Choroid plexus epithelial cell (primary cell): ENCODE measurements around the gene HOXC13.

Source experiments
- DNase-seq: peaks from one replicate; pipeline ENCODE4 v3.0.0-alpha.2; 2010; ENCODE audit warnings: low read depth
- H3K4me3 ChIP-seq: 2 replicates; pipeline ENCODE4 v1.5.1; 2011; ENCODE audit warnings: low read depth, mild to moderate bottlenecking, control low read depth, low read length, moderate library complexity
- TF ChIP-seq, protein P1 (sequence below): conservative IDR thresholded peaks from 2 replicates; pipeline ENCODE4 v1.5.1; 2011; ENCODE audit warnings: low read depth, mild to moderate bottlenecking, control low read depth, inconsistent platforms, low read length, moderate library complexity

Gene HOXC13

DNA sequence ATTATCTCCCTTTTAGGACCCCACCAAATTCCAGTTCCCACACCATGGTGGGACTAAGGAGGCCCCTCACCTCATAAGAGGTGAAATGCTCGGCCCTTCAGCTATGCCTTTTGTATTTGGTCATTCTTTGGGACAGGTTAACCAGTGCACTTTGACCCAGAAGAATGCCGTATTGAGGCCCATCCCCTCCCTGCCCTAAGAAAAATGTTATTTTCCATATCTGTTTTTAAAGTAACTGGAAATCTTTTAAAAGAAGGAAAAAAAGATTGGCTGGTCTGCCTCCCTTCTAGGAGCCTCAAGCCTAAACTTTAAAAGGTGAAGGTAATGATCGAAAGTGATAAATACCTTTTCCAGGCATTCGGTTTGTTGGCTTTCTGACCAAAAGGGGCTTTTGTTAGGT, 5.7 kb upstream of the HOXC13 start:
- H3K4me3 ChIP-seq, result no peak overlapping the region
- TF ChIP-seq, protein P1, sequence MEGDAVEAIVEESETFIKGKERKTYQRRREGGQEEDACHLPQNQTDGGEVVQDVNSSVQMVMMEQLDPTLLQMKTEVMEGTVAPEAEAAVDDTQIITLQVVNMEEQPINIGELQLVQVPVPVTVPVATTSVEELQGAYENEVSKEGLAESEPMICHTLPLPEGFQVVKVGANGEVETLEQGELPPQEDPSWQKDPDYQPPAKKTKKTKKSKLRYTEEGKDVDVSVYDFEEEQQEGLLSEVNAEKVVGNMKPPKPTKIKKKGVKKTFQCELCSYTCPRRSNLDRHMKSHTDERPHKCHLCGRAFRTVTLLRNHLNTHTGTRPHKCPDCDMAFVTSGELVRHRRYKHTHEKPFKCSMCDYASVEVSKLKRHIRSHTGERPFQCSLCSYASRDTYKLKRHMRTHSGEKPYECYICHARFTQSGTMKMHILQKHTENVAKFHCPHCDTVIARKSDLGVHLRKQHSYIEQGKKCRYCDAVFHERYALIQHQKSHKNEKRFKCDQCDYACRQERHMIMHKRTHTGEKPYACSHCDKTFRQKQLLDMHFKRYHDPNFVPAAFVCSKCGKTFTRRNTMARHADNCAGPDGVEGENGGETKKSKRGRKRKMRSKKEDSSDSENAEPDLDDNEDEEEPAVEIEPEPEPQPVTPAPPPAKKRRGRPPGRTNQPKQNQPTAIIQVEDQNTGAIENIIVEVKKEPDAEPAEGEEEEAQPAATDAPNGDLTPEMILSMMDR, result no peak
- no peak for DNase-seq

DNA sequence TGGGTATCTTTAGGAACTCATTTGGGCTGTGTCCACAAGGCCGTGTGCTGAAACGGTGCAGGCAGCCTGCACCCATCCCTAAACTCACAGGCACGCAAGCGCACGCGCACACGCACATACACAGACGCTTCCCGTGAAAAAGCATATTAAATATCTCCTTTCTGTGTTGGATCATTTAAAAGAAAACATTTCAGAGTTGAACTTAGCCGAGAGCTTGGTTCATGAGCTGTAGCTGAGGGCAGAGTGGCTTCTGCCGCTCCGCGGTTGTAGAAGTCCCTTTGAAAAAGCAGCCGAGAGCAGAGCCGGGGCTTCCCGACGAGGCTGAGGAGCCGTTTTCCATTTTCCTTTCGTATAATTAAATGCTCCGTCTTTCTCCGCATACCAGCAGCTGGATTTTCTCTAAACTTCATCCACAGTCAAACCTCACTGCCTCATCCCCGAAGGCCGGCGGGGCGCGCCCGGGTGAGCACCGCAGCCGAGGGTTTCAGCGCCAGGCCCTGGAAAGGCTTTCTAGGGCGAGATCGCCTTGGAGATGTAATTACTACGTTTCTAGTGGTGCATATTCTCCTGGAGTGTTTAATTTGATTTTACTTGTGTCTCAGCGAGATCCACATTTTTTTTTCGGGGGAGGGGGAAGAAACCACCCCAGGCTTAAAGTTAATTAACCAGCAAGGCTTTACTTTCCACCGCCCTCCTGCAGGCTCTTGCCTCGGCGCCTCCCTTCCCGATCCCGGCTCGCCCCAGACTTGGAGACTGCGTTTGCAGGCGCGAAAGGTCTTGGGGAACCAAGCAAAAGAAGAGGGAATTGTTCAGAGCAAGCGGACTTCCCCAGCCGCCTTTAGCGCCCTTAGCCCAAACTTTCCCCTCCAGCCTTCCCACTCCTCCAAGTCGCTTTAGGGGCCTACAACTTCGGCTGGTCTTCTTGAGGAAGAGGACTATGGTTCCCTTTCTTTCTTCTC, 3.0 kb upstream of the HOXC13 start:
- no peak overlapping the region for H3K4me3 ChIP-seq
- DNase-seq, result no peak
- TF ChIP-seq, protein P1, result no peak

DNA sequence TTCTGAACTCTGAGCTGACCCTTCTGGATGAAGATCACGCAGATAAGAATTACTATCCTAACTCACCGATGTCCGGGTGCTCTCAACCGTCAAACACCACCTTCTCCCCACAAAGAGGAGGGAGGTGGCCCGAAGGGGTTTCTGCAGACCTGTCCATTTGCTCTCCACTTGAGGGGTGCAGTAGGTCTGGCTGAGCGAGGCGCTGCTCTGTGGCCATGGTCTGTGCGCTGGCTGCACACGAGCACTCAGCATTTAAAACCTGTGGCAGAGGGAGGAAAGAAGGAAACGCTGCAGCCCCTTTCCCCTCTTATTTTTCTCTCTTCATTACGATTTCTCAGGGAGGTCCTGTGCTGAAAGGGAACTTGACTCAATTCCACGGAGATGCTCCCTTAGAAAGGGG, 1.5 kb upstream of the HOXC13 start:
- TF ChIP-seq, protein P1, result no peak
- H3K4me3 ChIP-seq, result no peak overlapping the region
- DNase-seq, result no peak

DNA sequence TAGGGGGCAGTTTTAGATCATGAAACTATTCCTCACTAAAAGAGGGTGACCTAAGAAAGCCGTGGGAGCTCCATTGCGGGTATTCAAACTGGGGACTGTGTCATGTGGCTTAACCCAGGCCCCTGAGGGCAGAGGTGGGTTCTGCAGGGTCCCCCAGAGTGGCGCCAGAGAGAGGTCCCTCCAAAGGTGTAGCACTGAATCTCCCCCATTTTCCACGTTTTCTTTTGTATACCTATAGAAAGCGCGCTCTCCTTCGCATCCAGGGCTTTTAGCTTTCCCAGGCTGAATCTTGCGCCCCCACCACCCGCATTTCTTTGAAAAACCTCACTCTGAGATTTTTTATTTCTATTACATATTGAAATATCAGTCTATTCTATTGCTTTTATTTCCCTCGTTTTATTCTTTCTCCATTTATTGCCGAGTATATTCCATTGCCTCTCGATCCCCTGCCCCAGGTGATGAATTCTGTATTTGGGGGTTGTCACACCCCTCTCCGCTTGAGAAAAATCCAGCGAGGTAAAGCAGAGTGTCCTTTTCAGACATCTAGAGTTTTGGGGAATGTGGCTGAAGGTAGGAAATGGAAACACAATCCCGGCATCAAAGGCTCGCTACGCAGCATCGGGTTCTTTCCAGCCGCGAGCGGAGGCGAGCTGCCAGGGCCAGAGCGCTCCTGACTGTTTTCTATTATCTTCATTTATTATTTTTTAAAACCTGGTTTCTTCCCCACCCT, 870 bp upstream of the HOXC13 start:
- no peak overlapping the region for H3K4me3 ChIP-seq
- TF ChIP-seq, protein P1, result no peak
- DNase-seq, result no peak

DNA sequence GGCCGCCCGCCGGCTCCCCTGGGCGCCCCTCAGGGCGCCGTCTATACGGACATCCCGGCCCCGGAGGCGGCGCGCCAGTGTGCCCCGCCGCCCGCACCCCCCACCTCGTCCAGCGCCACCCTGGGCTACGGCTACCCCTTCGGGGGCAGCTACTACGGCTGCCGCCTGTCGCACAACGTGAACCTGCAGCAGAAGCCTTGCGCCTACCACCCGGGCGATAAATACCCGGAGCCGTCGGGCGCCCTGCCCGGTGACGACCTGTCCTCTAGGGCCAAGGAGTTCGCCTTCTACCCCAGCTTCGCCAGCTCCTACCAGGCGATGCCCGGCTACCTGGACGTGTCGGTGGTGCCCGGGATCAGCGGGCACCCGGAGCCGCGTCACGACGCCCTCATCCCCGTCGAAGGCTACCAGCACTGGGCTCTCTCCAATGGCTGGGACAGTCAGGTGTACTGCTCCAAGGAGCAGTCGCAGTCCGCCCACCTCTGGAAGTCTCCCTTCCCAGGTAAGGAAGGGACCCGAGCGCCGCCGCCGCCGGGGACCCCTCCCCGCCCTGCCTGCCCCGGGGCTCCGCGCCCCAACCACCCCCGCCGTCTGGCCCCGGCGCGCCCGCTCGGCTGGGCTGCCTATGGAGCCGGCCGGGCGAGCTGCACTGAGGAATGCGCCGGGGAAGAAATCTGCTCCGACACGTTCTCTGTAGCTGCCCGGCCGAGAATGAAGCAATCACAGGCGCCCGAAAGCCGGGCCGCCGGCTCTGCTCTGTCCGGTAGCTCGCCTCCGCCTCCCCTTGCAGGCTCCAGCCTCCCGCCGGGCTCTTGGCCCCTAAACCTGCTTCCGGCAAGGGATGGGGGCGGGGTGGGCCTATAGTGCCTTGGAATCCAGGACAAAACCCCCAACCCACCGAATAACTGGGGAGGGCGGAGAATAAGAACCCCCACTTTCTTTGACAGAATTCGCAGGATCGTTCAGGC, 794 bp downstream of the HOXC13 start:
- DNase-seq, result peak; percentile 17
- TF ChIP-seq, protein P1, result no peak
- no peak overlapping the region for H3K4me3 ChIP-seq

DNA sequence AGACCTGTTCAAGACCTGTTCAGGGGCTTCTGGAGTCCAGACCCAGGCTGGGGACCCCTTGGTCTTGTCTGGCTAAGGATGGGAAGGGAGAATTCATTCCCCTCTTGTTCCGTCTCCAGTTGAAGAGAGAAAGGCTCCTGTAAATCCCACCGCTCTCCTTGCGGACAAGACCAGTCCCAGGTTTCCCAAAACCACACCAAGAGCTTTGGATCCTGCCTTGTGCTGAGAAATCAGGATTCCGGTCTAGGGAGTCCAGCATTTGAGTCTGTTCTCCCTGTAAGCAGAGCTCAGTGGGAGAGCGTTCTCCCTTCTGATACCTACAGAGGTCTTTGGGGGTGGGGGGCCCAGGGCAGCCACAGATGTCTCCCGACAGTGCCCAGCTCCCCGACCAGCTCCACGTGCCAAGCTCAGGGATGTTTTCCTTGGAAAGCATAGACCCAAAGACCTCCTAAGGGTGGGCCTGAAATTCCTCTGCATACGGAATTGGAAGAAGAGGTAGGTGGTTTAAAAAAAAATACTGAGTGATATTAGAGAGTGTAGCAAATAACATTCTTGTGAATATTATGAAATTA, 1.9 kb downstream of the HOXC13 start:
- TF ChIP-seq, protein P1, result no peak
- no peak for DNase-seq
- no peak overlapping the region for H3K4me3 ChIP-seq
